Stimulated activated CD4-positive, alpha-beta T cell treated with anti-CD3 and anti-CD28 coated beads, Interleukin-12 subunit alpha, Interleukin-12 subunit beta, amount 100 ng/mL, for 24 hours (primary cell): ENCODE results near the gene MYMX.
A peak's percentile ranks its signal among the peaks of the same experiment; 100 is the strongest.

Source experiments
- DNase-seq, 2 experiments: peaks; one replicate each; pipeline ENCODE4 v3.0.0-alpha.2; 2020; ENCODE audit warnings: low read depth in 2 of 2

MYMX gene

GRCh38 chr6:44250718-44251123 is 34.0 kb downstream of the MYMX start:
- no peak for DNase-seq

- DNase-seq: no peak
Observed at GRCh38 chr6:44251576-44252524, 35.1 kb downstream of the MYMX start.

GRCh38 chr6:44253307-44254101 is 36.8 kb downstream of the MYMX start:
- no peak for DNase-seq

GRCh38 chr6:44254191-44255104 is 37.7 kb downstream of the MYMX start:
- peak in 1 of 2 experiments; percentile 39 for DNase-seq

GRCh38 chr6:44255105-44255808 is 38.5 kb downstream of the MYMX start:
- peak in 1 of 2 experiments; percentile 45 for DNase-seq

GRCh38 chr6:44255871-44256774 is 39.4 kb downstream of the MYMX start:
- no peak for DNase-seq

GRCh38 chr6:44256775-44257024 is 40.0 kb downstream of the MYMX start:
- no peak for DNase-seq

GRCh38 chr6:44257025-44257752 is 40.5 kb downstream of the MYMX start, which contains the start of gene SLC35B2:
Gene SLC35B2, minus strand, starts transcription at chr6:44257528. Its CDS starts 118 bp downstream, at chr6:44257410.
- DNase-seq: peak; percentile 41 to 52

- DNase-seq: no peak
Observed at GRCh38 chr6:44257753-44258324, 41.1 kb downstream of the MYMX start.

- no peak for DNase-seq
Observed at GRCh38 chr6:44258325-44258863, 41.7 kb downstream of the MYMX start.

GRCh38 chr6:44258921-44259320 is 42.2 kb downstream of the MYMX start:
- no peak for DNase-seq

GRCh38 chr6:44260011-44260410 is 43.3 kb downstream of the MYMX start:
- DNase-seq: no peak

- no peak for DNase-seq
Observed at GRCh38 chr6:44260451-44261297, 43.9 kb downstream of the MYMX start.

- DNase-seq: no peak
Observed at GRCh38 chr6:44261581-44261980, 44.9 kb downstream of the MYMX start.

- no peak for DNase-seq
Observed at GRCh38 chr6:44262467-44263353, 46.0 kb downstream of the MYMX start.

GRCh38 chr6:44263354-44264100 is 46.8 kb downstream of the MYMX start:
- DNase-seq: no peak
